K562 (cell line): ENCODE measurements around the gene C3orf52. TPM values are rescaled to one million over a fixed set of nuclear protein-coding genes. Genes with fewer than 3 reads are reported as not detected.

Experiments
- ATAC-seq: fragments of 200-7000 bp; cut with Tn5 transposase; 3 replicates; pipeline ENCODE4 v1.9.1; 2020; ENCODE audit warnings: moderate library complexity
- BruUV-seq: library from RNA; stranded (reverse); fragments of 400-500 nt; replicated peaks from 2 replicates; lab custom pipeline; 2021; lab: Mats Ljungman, UMichigan
- CTCF ChIA-PET: fragments of 300-600 bp; formaldehyde crosslinking; extraction: SDS; loops from one replicate; lab custom pipeline; 2021; ENCODE audit warnings: low intra/inter-chr PET ratio; lab: Yijun Ruan, JAX
- POLR2A ChIA-PET: fragments of 300-600, 350-650 bp; sonication (Branson Sonifier 250); formaldehyde crosslinking; extraction: SDS; loops from one replicate; lab custom pipeline; 2021; ENCODE audit warnings: antibody characterized with exemption, inconsistent platforms; lab: Yijun Ruan, JAX
- DNase-seq, 4 experiments: peaks; one replicate each; pipeline versions ENCODE4 v3.0.0 to v3.0.0-alpha.2; 2011 to 2018; ENCODE audit warnings: low spot score in 3 of 4, mixed read lengths in 3 of 4; ENCODE audit errors: extremely low read depth in 1 of 4
- FAIRE-seq: peaks from 2 replicates; lab custom pipeline; 2011; peaks lifted over from hg19 to GRCh38; lab: Jason Lieb, UNC
- H2AFZ ChIP-seq: 2 replicates; pipeline ENCODE4 v1.6.0; 2011; ENCODE audit warnings: low read depth, low read length, control low read depth, inconsistent platforms
- H3K27ac ChIP-seq: fragments of 200-600 bp; 3 replicates; pipeline ENCODE4 v1.8.0; 2011; ENCODE audit warnings: low read depth, mild to moderate bottlenecking, control low read depth, inconsistent platforms, low read length, moderate library complexity, mixed read lengths; ENCODE audit errors: extremely low read depth
- H3K27me3 ChIP-seq, 2 experiments: fragments of 300-600 bp in 1 of 2; 2 replicates in 1 of 2; 3 replicates in 1 of 2; pipeline versions ENCODE4 v1.6.0 to v1.8.0; 2011; ENCODE audit warnings: inconsistent platforms in 2 of 2, low read length in 2 of 2, mild to moderate bottlenecking in 1 of 2, mixed read lengths in 1 of 2, moderate library complexity in 1 of 2; ENCODE audit not compliant: control insufficient read depth in 2 of 2, insufficient read depth in 2 of 2
- H3K36me3 ChIP-seq: fragments of 300-600 bp; 3 replicates; pipeline ENCODE4 v1.8.0; 2011; ENCODE audit warnings: mild to moderate bottlenecking, low read length, inconsistent platforms; ENCODE audit not compliant: control insufficient read depth, insufficient read depth
- H3K4me1 ChIP-seq, 2 experiments: fragments of 200-600 bp in 1 of 2; replicated peaks in 1 of 2; 2 replicates in 1 of 2; 3 replicates in 1 of 2; pipeline versions ENCODE4 v1.5.1 to v1.8.0; 2011; ENCODE audit warnings: inconsistent platforms in 2 of 2, low read length in 2 of 2, mild to moderate bottlenecking in 1 of 2, mixed read lengths in 1 of 2, moderate library complexity in 1 of 2; ENCODE audit not compliant: control insufficient read depth in 2 of 2, insufficient read depth in 2 of 2
- H3K4me2 ChIP-seq: 2 replicates; pipeline ENCODE4 v1.6.1; 2011; ENCODE audit warnings: low read length, control low read depth, inconsistent platforms, mixed read lengths; ENCODE audit not compliant: insufficient read depth
- H3K4me3 ChIP-seq: fragments of 200-600 bp; sonication (generic), shearing (Covaris generic); 2 replicates; pipeline ENCODE4 v1.5.1; 2016; ENCODE audit warnings: control low read depth, inconsistent platforms
- H3K79me2 ChIP-seq: fragments of 200-600 bp; 3 replicates; pipeline ENCODE4 v1.8.0; 2011; ENCODE audit warnings: low read length, inconsistent platforms; ENCODE audit not compliant: control insufficient read depth, insufficient read depth
- H3K9ac ChIP-seq, 2 experiments: 2 replicates each; pipeline versions ENCODE4 v1.6.0 to v1.6.1; 2011; ENCODE audit warnings: low read depth in 2 of 2, low read length in 2 of 2, control low read depth in 1 of 2, inconsistent platforms in 1 of 2, mild to moderate bottlenecking in 1 of 2, mixed read lengths in 1 of 2; ENCODE audit not compliant: insufficient read depth in 1 of 2
- H3K9me1 ChIP-seq: one replicate; pipeline ENCODE4 v1.6.0; 2011; ENCODE audit warnings: inconsistent platforms, mild to moderate bottlenecking, low read length, moderate library complexity; ENCODE audit not compliant: control insufficient read depth, insufficient read depth
- H3K9me3 ChIP-seq: replicated peaks from 2 replicates; pipeline ENCODE4 v1.5.1; 2011; ENCODE audit warnings: low read depth, low read length, inconsistent platforms; ENCODE audit not compliant: control insufficient read depth, insufficient read depth
- H4K20me1 ChIP-seq: replicated peaks from 2 replicates; pipeline ENCODE4 v1.6.1; 2011; ENCODE audit warnings: low read length, inconsistent platforms, mixed read lengths; ENCODE audit not compliant: control insufficient read depth, insufficient read depth
- GTF2F1 ChIP-seq: IDR thresholded peaks from 2 replicates; pipeline ENCODE4 v1.6.1; 2011; ENCODE audit warnings: low read depth, low read length, improper control_type of control experiment
- PTRF ChIP-seq: fragments of 450-650 bp; IDR thresholded peaks from 2 replicates; pipeline ENCODE4 v1.6.1; 2016; ENCODE audit warnings: mild to moderate bottlenecking, missing genetic modification characterization, missing compliant biosample characterization
- TARDBP ChIP-seq: fragments of 450-650 bp; IDR thresholded peaks from 2 replicates; pipeline ENCODE4 v1.6.1; 2016
- VEZF1 ChIP-seq: fragments of 200-800 bp; sonication (Bioruptor generic); IDR thresholded peaks from 2 replicates; pipeline ENCODE4 v1.6.1; 2017; ENCODE audit warnings: missing genetic modification characterization, missing compliant biosample characterization
- ZNF354B ChIP-seq: fragments of 250-450 bp; sonication (Bioruptor Pico); IDR thresholded peaks from 2 replicates; pipeline ENCODE4 v1.4.0; 2020
- WGBS: fragments of 100-300 bp; shearing (Covaris generic); methylation state at CpG from one replicate; pipeline ENCODE4 v1.1.6; 2016; ENCODE audit warnings: low coverage, mixed read lengths; ENCODE audit not compliant: insufficient coverage; ENCODE audit errors: missing lambda C conversion rate; 5-methylcytosine and 5-hydroxymethylcytosine counted together
- in situ Hi-C: fragments of 300-500 bp; cut with MboI; formaldehyde crosslinking; loops from 4 replicates; pipeline ENCODE4 v1.15.0; 2018; ENCODE audit warnings: inconsistent platforms, mixed read lengths
- intact Hi-C: fragments of 100-400 bp; cut with micrococcal nuclease; formaldehyde crosslinking; loops from 2 replicates; pipeline ENCODE4 v1.14.2; 2022
- polyA plus RNA-seq, 8 experiments: library from polyadenylated mRNA; depleted of rRNA in 4 of 8; stranded (reverse) in 5 of 8; unstranded in 3 of 8; fragments of >200 nt; fragmentation: Nextera tagmentation in 2 of 8; fragmentation: Illumina TruSeq in 1 of 8; extraction: Ambion mirVana in 2 of 8; extraction: Trizol in 1 of 8; gene quantifications; 2 replicates each; pipeline versions ENCODE4 v1.2.1 to v1.2.3, GENCODE V29; 2011 to 2014; ENCODE audit warnings: inconsistent platforms in 1 of 8, missing spikeins in 1 of 8
- total RNA-seq, 7 experiments: library from RNA; depleted of rRNA in 6 of 7; stranded (reverse); fragments of >200 nt in 6 of 7; fragmentation: Illumina TruSeq in 2 of 7; extraction: Trizol in 2 of 7; gene quantifications; 2 replicates each; pipeline versions ENCODE4 v1.2.1 to v1.2.3, GENCODE V29; 2011 to 2021; ENCODE audit warnings: low replicate concordance in 1 of 7

The C3orf52 gene
- total and polyA plus RNA-seq, 9 of the 15 experiments (the other 6 are each of a cell fraction or from before 2014, with no cell fraction given) = 2.8 to 6.1 (median 3.8) TPM

GRCh38 chr3:112126511-112126911 is 40.3 kb downstream of the C3orf52 start:
- no peak overlapping the region for H3K4me2 ChIP-seq
- intact Hi-C loops (no loop called here), in situ Hi-C loops (no loop called here)
- H3K9ac ChIP-seq = no peak overlapping the region
- no peak overlapping the region for H3K27ac ChIP-seq
- no peaks in the 10 kb centered on the region for H3K4me1 ChIP-seq
- TF ChIP-seq GTF2F1 (no peak), VEZF1 (CRISPR knock-in tag) (peak; percentile 12; the same call in 1 of the 2 replicates), PTRF (no peak), ZNF354B (no peak), TARDBP (no peak)
- H3K9me1 ChIP-seq = no peaks in the 10 kb centered on the region
- FAIRE-seq = no peak
- no peaks in the 10 kb centered on the region for H3K9me3 ChIP-seq
- ChIA-PET CTCF (no interaction called here), POLR2A (no interaction called here)
- no peak overlapping the region for H3K4me3 ChIP-seq
- no TSS peak for BruUV-seq
- WGBS = 25% methylated on average over 1 of the region's 1 CpG
- no peaks in the 10 kb centered on the region for H3K36me3 ChIP-seq
- no peak for ATAC-seq
- no peak overlapping the region for H2AFZ ChIP-seq
- H3K27me3 ChIP-seq = no peaks in the 10 kb centered on the region
- DNase-seq = no peak
- no peaks in the 10 kb centered on the region for H4K20me1 ChIP-seq
- H3K79me2 ChIP-seq = no peaks in the 10 kb centered on the region
